GM10847 (cell line): Measurements from ENCODE around the gene DOCK9.

Source experiments
- POLR2A ChIP-seq: IDR thresholded peaks from 2 replicates; pipeline ENCODE4 v1.6.1; 2011; ENCODE audit not compliant: insufficient read length; ENCODE audit errors: extremely low read depth

Gene DOCK9

DNA sequence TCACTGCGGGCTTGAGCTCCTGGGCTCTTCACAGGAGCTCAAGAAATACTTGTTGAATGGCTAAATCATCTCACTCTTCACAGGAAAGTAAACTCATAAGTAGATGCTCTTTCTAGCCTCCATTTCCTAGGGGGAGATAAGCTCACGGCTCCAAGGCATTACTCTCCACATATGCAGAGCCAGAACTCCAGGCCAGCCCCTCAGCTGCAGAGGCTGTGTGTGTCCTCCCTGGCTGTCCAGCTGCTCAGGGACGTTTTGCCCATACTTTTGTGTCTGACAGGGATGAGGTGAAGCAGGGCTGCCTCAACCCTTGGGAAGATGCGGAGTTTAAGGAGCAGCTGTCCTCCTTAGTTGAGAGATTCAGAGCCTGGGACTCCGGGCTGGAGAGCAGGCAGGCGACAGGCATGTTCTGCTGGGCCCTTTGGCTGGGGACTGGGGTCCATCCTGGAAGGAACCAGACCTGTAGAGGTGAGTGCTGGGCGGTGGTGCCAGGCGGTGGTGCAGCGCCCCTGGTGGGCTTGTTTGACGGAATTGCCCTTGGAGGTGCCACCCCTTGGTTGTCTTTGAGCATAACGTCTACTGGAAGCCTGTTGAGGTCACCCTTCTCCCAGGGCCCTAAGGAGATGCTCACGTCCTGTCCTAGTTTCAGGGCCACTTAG, 204.9 kb downstream of the DOCK9 start:
- TF ChIP-seq POLR2A, result no peak

DNA sequence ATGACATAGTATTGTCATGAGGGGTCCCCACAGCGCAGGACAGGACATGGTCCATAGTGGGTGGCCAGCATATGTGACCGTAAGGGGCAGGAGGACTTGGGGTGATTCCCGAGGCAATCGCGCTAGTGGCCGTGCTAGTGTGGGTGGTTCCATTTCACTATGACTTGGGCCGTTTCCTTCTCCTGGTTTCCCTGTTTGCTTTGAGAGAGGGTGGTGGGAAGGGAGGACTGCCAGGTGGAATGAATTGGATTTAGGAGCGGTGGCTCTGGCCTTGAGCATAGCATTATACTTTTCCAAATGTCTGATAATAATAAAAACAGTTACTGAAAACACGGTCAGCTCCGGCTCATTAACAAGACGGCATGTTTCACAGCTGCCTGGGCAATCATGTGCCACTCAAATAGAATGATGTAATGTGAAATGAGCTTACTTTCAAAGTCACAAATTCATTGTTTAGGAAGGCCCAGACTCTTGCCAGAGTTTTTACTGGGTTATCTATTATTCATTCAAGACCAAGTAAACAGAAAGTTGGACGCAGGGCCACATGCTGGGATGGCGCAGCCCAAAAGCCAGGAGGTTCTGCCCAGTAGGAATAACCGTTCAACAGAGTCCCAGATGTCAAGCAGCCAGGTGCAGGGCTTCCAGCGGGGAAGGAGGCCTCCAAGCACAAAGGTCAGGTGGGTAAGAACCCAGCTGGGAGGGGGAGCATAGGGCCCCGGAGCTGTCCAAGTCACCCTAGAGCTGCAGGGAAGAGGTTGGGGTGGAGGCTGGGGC, 205.8 kb downstream of the DOCK9 start:
- no peak for TF ChIP-seq POLR2A

DNA sequence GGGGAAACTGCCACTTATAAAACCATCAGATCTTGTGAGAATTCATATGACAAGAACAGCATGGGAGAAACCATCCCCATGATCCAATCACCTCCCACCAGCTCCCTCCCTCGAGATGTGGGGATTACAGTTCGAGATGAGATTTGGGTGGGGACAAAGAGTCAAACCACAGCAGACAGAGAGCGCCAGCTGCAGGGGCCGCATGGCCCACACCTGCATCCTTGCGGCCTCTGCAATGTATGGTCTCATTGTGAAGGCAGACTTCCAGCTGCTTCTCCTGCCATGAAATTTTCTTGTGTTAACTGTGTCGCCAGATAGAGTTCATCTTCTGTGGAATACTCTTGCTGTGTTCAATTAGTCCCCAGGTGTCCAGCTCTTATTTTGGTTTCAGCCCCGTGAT, 208.1 kb downstream of the DOCK9 start:
- TF ChIP-seq POLR2A, result no peak

DNA sequence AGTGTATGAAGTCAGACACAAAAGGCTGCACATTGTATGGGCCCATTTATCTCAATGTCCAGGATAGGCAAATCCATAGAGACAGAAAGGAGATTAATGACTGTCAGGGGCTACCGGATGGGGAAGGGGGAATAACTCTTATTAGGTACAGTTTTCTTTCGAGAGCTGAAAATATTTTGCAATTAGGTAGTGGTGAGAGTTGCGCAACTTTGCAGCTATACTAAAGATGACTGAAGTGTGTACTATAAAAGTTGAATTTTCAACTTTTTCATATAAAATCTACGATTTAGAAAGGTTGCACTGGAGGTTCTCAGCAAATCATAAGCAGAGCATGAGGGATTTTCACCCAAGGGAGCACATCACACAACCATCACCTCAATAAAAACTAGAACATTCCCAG, 209.3 kb downstream of the DOCK9 start:
- TF ChIP-seq POLR2A, result no peak

DNA sequence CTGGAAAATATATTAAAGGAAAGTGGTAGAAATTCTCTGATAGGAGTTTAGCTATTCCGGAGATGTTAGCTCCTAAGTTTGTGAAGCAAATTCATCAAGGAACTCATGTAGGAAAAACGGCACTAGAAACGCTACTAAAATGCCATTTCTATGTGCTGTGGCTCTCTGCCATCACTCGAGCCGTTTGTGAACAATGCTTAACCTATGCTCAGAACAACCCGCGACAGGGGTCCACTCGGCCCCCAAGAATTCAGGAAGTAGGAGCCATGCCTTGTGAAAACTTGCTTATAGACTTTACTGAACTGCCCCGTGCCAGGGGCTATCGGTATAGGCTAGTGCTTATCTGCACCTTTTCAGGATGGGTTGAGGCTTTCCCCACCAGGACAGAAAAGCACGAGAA, 211.2 kb downstream of the DOCK9 start:
- no peak for TF ChIP-seq POLR2A

DNA sequence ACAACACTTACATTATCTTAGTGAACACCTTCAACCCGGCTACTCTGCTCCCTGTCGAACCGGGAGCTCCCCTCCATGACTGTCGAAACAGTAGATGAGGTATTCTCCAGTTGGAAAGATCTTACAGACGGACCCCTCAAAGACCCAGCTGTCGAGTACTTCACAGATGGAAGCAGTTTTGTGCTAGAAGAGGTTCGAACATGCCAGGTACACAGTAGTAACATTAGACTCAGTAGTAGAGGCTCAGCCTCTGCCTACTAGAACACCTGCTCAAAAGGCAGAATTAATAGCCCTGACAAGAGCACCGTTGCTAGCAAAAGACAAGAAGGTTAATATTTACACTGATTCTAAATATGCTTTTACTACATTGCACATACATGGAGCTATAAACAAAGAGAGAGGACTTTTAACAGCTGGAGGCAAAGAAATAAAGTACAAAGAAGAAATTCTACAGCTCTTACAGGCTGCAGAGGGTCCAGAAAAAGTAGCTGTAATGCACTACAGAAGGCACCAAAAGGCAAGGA, 211.8 kb downstream of the DOCK9 start:
- no peak for TF ChIP-seq POLR2A

DNA sequence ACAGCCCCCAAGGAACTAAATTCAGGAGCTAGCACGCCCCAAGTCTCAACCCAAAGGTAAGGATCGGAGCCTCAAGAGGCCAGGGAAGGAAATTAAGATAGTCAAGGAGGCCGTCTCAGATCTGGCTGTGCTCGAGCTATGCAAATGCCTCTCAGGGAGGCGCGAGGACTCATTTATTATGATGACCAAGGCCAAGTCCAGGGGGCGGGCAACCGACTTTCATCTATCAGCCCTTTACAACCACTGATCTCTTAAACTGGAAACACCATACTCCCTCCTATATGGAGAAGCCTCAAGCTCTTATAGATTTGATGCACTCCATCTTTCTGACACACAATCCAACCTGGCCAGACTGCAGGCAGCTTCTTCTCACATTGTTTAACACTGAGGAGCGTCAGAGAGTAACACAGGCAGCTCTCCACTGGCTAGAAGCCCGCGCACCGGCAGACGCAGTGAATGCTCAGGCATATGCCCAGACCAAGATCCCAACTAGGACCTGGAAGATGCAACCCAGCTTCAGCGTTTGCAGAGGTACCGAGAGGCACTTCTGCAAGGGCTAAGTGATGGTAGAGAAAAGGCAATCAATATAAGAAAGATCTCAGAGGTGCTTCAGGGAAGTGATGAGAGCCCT, 215.8 kb downstream of the DOCK9 start:
- no peak for TF ChIP-seq POLR2A

DNA sequence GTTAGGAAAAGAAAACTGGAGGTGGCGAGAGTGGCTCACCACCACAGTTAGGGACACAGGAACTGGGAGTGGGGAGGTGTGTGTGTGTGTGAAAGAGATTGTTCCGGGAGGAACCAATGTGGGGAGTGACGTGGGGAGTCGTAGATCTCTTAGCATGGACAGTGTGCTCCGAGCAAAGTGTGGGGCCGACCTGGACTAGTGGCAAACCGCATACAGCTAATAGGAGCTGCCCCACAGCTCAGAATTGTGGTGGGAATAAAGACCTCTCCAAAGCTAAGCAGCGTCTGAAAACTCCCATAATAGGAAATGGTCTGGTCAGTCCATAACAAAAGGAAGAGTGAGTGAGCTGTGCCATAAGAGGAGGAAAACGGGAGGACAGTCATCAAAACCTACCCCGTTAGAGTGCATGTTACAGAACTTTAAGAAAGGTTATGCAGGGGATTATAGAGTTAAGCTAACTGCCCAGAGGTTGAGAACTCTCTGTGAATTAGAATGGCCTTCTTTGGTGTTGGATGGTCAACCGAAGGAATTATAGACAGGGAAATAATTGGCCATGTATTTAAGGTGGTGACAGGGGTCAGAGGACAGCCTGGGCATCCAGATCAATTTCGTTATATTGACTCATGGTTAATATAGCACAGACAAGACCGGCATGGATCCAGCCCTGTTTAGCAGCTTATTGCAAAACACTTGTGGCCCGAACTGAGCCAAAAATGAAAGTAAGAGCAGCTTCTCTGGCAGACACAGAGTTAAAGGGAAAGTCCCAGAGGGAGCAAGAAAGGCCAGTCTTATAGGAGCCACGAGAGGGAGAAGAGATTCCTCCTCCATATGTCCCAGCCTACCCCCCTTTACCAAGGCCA, 216.5 kb downstream of the DOCK9 start:
- TF ChIP-seq POLR2A, result no peak

DNA sequence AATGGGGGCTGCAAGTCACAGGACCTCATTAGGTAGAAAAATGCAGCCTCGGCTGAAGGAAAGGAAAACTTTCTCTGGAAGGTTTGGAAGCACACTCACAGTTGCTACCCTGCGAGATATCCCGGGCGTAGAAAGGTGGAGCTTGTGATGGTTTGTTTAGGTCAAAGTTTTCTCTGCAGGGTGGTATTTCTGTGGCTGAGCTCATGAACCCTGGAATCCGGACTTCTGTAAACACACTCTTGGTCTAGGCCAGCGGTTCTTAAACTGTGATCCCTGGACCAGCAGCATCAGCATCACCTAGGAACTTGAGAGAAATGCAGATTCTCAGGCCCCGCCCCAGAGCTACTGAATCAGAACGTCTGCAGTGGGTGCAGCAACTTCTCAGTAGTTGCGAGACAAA, 222.1 kb downstream of the DOCK9 start:
- TF ChIP-seq POLR2A, result no peak

DNA sequence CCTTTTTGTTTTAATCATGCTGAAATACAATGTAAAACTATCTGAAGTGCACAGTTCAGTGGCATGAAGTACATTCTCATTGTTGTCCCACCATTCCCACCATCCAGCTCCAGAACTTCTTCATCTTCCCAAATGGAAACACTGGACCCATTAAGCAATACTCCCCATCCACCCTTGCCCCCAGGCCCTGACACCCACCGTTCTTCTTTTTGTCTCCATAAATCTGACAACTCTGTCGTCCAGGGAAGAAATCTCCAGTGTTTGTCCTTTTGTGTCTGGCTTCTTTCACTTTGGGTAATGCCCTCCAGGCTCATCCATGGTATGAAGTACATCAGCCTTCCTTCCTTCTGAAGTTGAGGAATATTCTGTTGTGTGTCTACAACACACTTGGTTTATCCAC, 222.7 kb downstream of the DOCK9 start:
- no peak for TF ChIP-seq POLR2A

DNA sequence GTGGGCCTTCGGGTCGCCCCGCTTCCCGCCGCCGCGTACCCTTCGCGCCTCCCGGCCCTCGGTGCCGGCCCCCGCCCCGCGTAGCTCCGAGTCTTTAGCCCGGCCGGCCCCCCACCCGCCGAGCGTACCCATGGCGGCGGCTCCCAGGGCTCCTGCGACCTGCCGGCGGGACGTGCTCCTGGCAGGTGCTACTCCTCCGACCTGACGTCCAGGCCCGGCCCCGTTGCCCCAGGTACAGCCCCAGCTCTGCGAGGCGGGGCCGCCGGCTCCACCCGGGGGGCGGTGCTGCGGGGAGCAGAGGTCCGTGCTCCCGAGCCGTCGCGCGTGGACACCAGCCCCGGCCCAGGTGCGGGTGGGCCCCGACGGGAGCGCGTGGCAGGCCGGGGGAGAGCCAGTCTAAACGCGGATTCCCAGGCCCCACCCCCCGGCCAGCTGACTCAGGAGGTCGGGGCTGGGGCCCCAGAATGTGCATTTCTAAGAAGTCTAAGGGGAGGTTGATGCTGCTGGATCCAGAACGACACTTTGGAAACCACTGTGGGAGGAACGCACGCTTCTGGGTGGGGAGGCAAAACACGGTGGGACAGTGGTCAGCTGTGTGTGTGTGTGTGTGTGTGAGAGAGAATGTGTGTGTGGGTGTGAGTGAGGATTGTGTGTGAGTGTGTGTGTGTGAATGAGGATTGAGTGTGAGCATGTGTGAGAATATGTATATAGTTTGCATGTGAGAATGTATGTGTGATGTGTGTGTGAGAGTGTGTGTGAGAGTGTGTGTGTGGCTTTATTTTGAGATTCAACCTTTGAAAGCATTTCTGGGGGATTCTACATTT, 225.2 kb downstream of the DOCK9 start, which contains the start of gene SLC15A1:
Gene SLC15A1 (minus strand): TSS at position 206 of the 824 bp plus-strand sequence. CDS start 74 bp downstream, at position 132.
- no peak for TF ChIP-seq POLR2A

DNA sequence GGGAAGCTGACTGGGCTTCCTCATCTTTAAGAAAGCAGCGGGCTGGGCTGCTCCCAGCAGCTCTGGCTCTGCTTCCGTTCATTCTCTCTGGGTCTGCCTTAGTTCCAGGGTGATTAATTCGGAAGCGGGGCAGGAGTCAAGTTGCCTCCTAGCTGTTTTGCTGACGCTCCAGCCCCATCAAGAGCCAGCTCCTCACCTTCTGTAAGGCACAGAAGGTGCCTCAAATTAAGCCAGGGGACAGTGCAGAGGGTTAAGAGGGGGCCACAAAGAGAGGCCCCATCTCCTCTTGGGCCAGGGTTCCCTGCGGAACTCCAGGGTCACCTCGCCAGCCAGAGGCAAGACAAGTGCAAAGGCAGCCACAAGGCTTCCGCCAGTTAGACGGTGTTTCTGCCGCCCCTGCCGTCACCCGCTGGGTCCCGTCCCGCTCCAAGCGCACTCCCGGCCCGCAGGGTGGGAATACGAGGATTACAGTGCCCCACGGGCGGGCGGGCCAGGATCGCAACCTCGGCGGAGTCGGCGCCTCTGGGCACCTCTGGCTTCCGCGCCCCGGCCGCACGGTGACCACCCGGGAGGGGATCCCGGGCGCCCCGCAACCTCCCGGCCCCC, 225.9 kb downstream of the DOCK9 start:
- TF ChIP-seq POLR2A, result no peak

DNA sequence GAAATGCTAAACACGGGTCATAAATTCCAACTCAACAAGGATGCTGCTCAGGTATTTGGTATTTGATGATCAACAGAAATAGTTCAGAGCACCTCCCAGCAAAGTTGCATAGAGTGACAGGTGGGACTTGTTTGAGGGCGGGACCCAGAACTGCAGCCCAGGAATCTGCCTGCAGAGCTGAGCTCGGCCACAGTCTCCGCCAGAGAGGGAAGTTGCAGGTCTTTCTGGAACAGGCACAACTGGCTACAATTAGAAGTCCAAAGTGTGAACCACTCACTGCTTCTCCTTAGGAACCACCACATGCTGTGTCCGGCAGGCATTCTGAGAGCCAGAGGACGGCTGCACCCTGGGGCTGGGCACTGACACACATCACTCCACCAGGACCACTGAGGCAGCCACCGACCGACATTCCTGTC, 226.5 kb downstream of the DOCK9 start:
- no peak for TF ChIP-seq POLR2A

DNA sequence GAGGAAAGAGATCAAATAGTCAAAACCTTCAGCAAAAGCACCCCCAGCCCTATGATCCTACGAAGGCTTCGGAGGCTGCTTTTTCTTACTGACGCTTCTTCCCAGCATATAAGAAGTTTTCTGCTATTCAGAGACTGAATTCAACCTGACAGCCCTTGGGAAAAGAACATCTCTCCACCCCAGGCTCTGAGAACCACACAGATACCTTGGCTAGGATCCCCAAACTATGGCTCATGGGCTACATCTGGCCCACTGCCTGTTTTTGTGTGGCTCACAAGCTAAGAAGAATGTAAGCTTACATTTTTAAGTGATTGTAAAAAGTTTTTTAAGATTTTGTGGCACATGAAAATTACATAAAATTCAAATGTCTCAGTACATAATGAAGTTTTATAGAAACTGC, 228.4 kb downstream of the DOCK9 start:
- TF ChIP-seq POLR2A, result no peak
